Right lobe of liver (tissue), 4 donors: ENCODE measurements around the gene ING3.

ENCODE experiments used
- CTCF ChIP-seq, 4 donors: fragments of 200-600 bp in 3 of 4; fragments of 450-650 bp in 1 of 4; IDR thresholded peaks; one replicate each; pipeline versions ENCODE4 v1.5.1 to v1.8.0; 2016 to 2022; ENCODE audit warnings: antibody characterized with exemption in 4 of 4, mild to moderate bottlenecking in 2 of 4
- POLR2A ChIP-seq: fragments of 450-650 bp; IDR thresholded peaks from one replicate; pipeline ENCODE4 v1.6.1; 2017; ENCODE audit warnings: antibody characterized with exemption, mild to moderate bottlenecking
- donor health status: DM: no; HTN: no; CAD: no.
- donor health status: DM: no; HTN: no; CAD: no.
- donor health status: DM: no; HTN: yes; CAD: no.

DNA sequence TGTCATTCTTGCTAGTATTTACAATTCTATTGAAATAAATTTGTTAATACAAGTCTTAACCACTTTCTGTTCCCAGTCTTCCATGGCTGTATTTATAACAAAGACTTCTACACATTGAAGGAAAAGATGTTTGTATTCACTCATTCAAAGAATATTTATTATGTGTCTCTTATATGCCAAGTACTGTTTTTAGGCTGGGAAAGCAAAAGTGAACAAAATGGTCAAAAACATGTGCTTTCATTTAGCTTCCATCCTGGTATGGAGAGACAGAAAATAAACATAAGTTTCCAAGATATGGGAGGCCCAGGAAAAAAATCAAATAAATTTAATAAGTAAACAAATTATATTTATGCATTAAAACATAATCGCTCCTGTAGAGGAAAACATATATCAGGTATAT, 60.8 kb downstream of the ING3 start:
- TF ChIP-seq POLR2A = no peak
- TF ChIP-seq CTCF (IDR thresholded peaks at IDR 0.05) = no peak
